22Rv1 (cell line): Measurements from ENCODE around the gene SPINK1.

ENCODE experiments used
- CTCF ChIP-seq: fragments of 450-650 bp; IDR thresholded peaks from 2 replicates; pipeline ENCODE4 v1.5.1; 2017; ENCODE audit warnings: mild to moderate bottlenecking
- ZFX ChIP-seq: fragments of 450-650 bp; IDR thresholded peaks from 2 replicates; pipeline ENCODE4 v1.6.1; 2017; ENCODE audit warnings: antibody characterized with exemption, borderline replicate concordance

GRCh38 chr5:147851578-147851977 lies 20.1 kb upstream of the SPINK1 start:
- TF ChIP-seq CTCF: no peak
- TF ChIP-seq ZFX: no peak
